OCI-LY7 (cell line): ENCODE data around the gene ZNF101. TPM values are rescaled to one million over a fixed set of nuclear protein-coding genes. Genes with fewer than 3 reads are reported as not detected.

Source experiments
- BruUV-seq: library from RNA; stranded (reverse); fragments of 400-500 nt; replicated peaks from 2 replicates; lab custom pipeline; 2021; lab: Mats Ljungman, UMichigan
- CTCF ChIA-PET: fragments of 300-600 bp; sonication (Branson Sonifier 250); formaldehyde crosslinking; loops from one replicate; lab custom pipeline; 2022; ENCODE audit warnings: antibody characterized with exemption; ENCODE audit not compliant: unreplicated experiment; lab: Charles Lee
- POLR2A ChIA-PET: fragments of 300-600 bp; sonication (Branson Sonifier 250); formaldehyde crosslinking; loops from one replicate; lab custom pipeline; 2022; ENCODE audit warnings: antibody characterized with exemption; lab: Charles Lee
- DNase-seq: peaks from one replicate; pipeline ENCODE4 v3.0.0-alpha.2; 2015; ENCODE audit warnings: low spot score
- H2AFZ ChIP-seq: fragments of 200-600 bp; sonication (generic), shearing (Covaris generic); 2 replicates; pipeline ENCODE4 v1.6.1; 2014; ENCODE audit warnings: mild to moderate bottlenecking, antibody characterized with exemption, low read length, moderate library complexity
- H3K27ac ChIP-seq: fragments of 200-600 bp; sonication (generic); 2 replicates; pipeline ENCODE4 v1.5.1; 2014; ENCODE audit warnings: mixed run types, low read depth, mild to moderate bottlenecking, moderate library complexity, low read length, inconsistent platforms; ENCODE audit not compliant: poor library complexity, severe bottlenecking
- H3K36me3 ChIP-seq: fragments of 200-600 bp; sonication (generic); 2 replicates; pipeline ENCODE4 v1.6.1; 2014; ENCODE audit warnings: mild to moderate bottlenecking, antibody characterized with exemption, low read length, moderate library complexity, mixed read lengths; ENCODE audit not compliant: insufficient read depth
- H3K4me1 ChIP-seq: fragments of 200-600 bp; sonication (generic); 2 replicates; pipeline ENCODE4 v1.5.1; 2014; ENCODE audit warnings: mild to moderate bottlenecking, low read length; ENCODE audit not compliant: insufficient read depth, poor library complexity, severe bottlenecking
- H3K4me2 ChIP-seq: fragments of 200-600 bp; sonication (generic); 2 replicates; pipeline ENCODE4 v1.6.1; 2014; ENCODE audit warnings: mild to moderate bottlenecking, low read length
- H3K4me3 ChIP-seq: fragments of 200-600 bp; sonication (generic); 2 replicates; pipeline ENCODE4 v1.5.1; 2014; ENCODE audit warnings: mild to moderate bottlenecking, low read depth, low read length; ENCODE audit not compliant: poor library complexity, severe bottlenecking
- H3K79me2 ChIP-seq: fragments of 200-600 bp; sonication (generic); 2 replicates; pipeline ENCODE4 v1.6.1; 2016; ENCODE audit warnings: low read depth, mild to moderate bottlenecking, low read length, moderate library complexity, mixed read lengths; ENCODE audit not compliant: insufficient read depth
- H3K9me2 ChIP-seq: fragments of 200-600 bp; sonication (generic); 2 replicates; pipeline ENCODE4 v1.6.1; 2016; ENCODE audit warnings: mild to moderate bottlenecking, low read length, mixed read lengths; ENCODE audit not compliant: insufficient read depth
- H3K9me3 ChIP-seq: fragments of 200-600 bp; sonication (generic); 2 replicates; pipeline ENCODE4 v1.6.1; 2014; ENCODE audit warnings: mild to moderate bottlenecking, mixed run types, low read length, mixed read lengths
- H4K20me1 ChIP-seq: fragments of 200-600 bp; sonication (generic); 2 replicates; pipeline ENCODE4 v1.6.1; 2014; ENCODE audit warnings: mild to moderate bottlenecking, antibody characterized with exemption, low read length, moderate library complexity, mixed read lengths; ENCODE audit not compliant: insufficient read depth
- CTCF ChIP-seq: fragments of 200-600 bp; sonication (generic); conservative IDR thresholded peaks from 2 replicates; pipeline ENCODE4 v1.5.1; 2014; ENCODE audit warnings: mild to moderate bottlenecking, antibody characterized with exemption, low read length, moderate library complexity, mixed read lengths
- EZH2phosphoT487 ChIP-seq: fragments of 200-600 bp; sonication (generic); IDR thresholded peaks from 2 replicates; pipeline ENCODE4 v1.6.1; 2018; ENCODE audit warnings: low read depth, borderline replicate concordance, mild to moderate bottlenecking, mixed run types, antibody characterized with exemption, low read length, moderate library complexity, mixed read lengths
- intact Hi-C: fragments of 100-400 bp; cut with micrococcal nuclease; formaldehyde crosslinking; loops from one replicate; pipeline ENCODE4 v1.10.0; 2022; ENCODE audit not compliant: unreplicated experiment
- total RNA-seq, 2 experiments: library from RNA; depleted of rRNA in 1 of 2; stranded (reverse); fragments of >200 nt in 1 of 2; shearing (Covaris generic) in 1 of 2; gene quantifications; 2 replicates each; pipeline ENCODE4 v1.2.3, GENCODE V29; 2014 to 2022

The ZNF101 gene
- total RNA-seq, 2 experiments from 2014 or later: 66.6 to 83.8 TPM

DNA sequence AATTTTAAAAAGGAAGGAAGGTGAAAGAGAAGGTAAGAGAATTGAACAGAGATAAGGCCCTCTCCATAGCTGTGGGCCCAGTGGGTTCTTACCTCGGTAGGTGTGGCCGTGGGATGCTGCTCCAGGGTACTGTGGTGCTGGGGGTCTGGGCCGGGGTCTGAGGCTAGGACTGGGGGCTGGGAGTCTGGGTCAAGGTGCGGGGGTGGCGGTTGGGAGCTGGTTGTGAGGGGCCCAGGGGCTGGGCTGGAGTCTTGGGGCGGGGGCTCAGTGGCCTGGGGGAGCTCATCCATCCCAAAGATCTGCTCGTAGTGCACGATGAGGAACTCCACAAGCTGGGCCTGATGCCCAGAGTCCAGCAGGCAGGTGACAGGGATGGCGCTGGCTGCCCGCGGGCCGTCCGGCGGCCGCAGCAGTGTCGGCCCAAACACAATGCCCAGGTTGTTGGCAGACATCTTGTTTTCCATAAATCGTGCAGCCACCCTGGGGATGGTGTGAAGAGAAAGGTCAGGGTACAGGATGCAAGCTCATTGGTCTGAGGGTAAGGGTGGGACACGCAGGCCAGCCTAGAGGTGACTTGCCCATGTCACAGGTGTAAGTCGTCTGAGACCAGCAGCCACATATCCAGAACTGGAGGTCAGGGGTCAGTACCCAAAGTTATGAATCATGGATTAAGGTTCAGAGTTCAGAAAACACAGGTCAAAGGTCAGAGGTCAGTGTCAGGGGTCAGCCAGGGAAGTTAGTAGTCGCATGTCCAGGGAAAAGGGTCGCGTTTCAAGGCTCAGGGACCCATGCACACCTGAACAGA, 34.7 kb upstream of the ZNF101 start:
- no peak overlapping the region for H2AFZ ChIP-seq
- no peaks in the 10 kb centered on the region for H3K9me3 ChIP-seq
- H3K79me2 ChIP-seq: no peaks in the 10 kb centered on the region
- no TSS peak for BruUV-seq
- no peaks in the 10 kb centered on the region for H3K4me1 ChIP-seq
- no peak for DNase-seq
- ChIA-PET POLR2A (interaction anchor here (1.0 kb wide), 1 partner anchor 42 kb away, joined by 3 read pairs; no protein-coding TSS in a partner anchor), CTCF (no interaction called here)
- no peak overlapping the region for H3K27ac ChIP-seq
- intact Hi-C loops: no loop called here
- no peaks in the 10 kb centered on the region for H3K9me2 ChIP-seq
- H3K4me3 ChIP-seq: no peak overlapping the region
- no peaks in the 10 kb centered on the region for H4K20me1 ChIP-seq
- TF ChIP-seq EZH2phosphoT487 (no peak), CTCF (no peak)
- H3K36me3 ChIP-seq: peaks cover 76% of the 10 kb centered on the region
- H3K4me2 ChIP-seq: no peak overlapping the region

GRCh38 chr19:19634516-19635312, 33.9 kb upstream of the ZNF101 start:
- no peaks in the 10 kb centered on the region for H3K9me3 ChIP-seq
- H3K27ac ChIP-seq: no peak overlapping the region
- no peak for TF ChIP-seq EZH2phosphoT487
- TF ChIP-seq CTCF: no peak
- H4K20me1 ChIP-seq: no peaks in the 10 kb centered on the region
- no TSS peak for BruUV-seq
- H3K4me2 ChIP-seq: no peak overlapping the region
- no peak overlapping the region for H2AFZ ChIP-seq
- H3K36me3 ChIP-seq: peaks cover 79% of the 10 kb centered on the region
- no peak for DNase-seq
- H3K4me1 ChIP-seq: no peaks in the 10 kb centered on the region
- ChIA-PET POLR2A (interaction anchor here (1.0 kb wide), 1 partner anchor 43 kb away, joined by 3 read pairs; no protein-coding TSS in a partner anchor), CTCF (no interaction called here)
- H3K9me2 ChIP-seq: no peaks in the 10 kb centered on the region
- no peak overlapping the region for H3K4me3 ChIP-seq
- H3K79me2 ChIP-seq: no peaks in the 10 kb centered on the region
- intact Hi-C loops: no loop called here
